NCI-H2081 treated with DMSO at 0.1 percent for 48 hours (cell line): ENCODE measurements around the gene ZNF555.
"Not testable (repeated sequence)": the region's sequence is repeated elsewhere in the genome, so short reads cannot be mapped to it uniquely, and the experiment has no call there.

Source experiments
- DNase-seq: peaks from one replicate; lab custom pipeline; 2025; lab: John Stamatoyannopoulos, UW

ZNF555 gene

DNA sequence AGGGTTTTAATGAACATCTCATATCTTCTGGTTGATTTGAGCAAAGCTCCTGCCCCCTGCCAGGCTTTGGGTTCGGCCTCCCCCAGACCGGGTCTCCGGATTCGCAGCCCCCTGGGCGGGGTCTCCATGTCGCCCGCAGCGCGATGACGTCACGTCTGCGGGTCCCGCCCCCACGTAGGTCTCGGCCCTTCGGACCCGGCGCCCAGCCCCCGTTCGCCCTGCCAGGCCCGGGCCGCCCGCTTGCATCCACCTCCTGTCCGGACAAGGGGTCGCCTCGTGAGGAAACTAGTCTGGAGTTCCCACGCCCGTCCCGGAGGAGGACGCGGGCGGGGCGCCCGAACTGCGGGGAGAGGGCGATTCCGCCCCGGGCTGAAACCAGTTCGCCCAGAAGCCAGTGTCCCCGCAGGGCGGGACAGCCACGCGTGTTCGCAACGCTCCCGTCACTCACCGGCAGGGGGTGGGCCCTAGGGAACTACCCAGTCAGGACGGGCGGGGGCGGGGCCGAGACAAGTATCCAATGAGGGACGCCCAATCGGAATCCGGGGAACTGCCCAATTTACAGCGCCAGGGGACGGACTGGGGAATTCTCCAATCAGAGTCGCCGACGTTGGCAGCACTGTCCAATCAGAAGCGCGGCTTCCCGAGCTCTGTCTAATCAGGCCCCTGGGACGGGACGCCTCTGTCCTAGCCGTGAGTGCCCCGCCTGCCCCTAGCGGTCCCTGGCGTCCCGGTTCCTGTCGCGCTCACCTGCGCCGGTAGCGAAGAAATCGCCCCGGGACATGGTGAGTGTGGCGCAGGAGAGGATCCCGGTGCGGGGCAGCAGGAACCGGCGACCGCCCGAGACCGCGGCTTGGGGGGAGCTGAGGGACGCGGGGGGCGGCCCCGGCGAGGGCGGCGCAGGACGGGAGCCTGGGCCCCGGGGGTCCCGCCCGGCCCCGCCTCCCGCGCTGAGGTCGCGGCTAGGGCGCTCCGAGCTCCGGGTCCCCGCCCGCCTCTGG lies at the start of gene ZNF555:
Gene ZNF555 (plus strand): TSS at position 682 of the 998 bp plus-strand sequence. CDS start 98 bp downstream, at position 780.
- peak; percentile 92 for DNase-seq

DNA sequence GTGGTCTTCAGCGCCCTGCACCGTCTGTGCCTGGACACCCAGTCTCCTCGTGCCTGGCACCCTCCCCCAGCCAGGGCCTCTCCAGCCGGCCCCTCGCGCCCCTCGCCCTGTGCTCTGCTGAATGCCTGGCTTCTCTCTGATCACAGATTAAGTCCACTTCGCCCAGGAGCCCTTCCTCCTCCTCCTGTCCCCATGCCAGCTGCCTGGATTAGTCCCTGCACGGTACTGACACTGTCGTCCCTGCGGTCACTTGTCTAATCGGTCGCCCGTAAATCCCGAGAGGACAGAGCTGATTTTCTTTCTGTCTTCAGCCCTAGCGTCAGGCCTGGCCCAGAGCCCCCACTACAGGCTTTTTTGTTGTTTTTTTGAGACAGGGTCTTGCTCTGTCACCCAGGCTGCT lies 49.4 kb upstream of the ZNF555 start:
- DNase-seq, result no peak

DNA sequence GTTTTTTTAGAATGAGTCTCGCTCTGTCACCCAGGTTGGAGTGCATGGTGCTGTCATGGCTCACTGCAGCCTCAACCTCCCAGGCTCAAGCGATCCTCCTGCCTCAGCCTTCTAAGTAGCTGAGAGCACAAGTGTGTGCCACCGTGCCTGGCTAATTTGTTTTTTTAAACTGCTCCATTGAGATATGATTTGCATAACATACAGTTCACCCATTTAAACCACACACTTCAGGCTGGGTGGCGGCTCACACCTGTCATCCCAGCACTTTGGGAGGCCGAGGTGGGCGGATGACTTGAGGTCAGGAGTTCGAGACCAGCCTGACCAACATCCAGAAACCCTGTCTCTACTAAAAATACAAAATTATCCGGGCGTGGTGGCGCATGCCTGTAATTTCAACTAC lies 48.6 kb upstream of the ZNF555 start:
- DNase-seq, result not testable (repeated sequence)

DNA sequence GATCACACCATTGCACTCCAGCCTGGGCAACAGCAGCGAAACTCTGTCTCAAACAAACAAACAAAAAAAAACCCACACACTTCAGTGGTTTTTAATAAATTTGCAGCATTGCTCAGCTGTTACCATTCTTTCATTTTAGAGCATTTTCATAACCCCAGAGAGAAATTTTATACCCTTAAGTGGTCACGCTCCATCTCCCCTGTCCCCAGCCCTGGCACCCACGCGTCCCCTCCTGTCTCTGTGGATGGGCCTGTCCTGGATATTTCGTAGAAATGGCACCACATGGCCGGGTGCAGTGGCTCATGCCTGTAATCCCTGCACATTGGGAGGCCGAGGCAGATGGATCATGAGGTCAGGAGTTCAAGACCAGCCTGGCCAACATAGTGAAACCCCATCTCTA lies 48.1 kb upstream of the ZNF555 start:
- no peak for DNase-seq

DNA sequence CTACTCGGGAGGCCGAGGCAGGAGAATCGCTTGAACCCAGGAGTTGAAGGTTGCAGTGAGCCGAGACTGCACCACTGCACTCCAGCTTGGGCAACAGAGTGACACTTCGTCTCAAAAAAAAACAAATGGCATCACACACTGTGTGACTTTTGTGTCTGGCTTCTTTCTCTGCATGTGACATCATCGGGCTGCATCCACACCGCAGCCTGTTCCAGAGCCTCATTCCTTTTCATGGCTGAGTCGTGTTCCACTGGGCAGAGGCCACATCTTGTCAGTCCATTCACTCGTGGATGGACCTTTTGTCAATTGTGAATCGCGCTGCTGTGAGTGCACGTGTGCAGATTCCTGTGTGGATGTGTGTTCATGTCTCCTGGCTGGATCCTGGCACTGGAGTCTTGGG lies 47.7 kb upstream of the ZNF555 start:
- no peak for DNase-seq

DNA sequence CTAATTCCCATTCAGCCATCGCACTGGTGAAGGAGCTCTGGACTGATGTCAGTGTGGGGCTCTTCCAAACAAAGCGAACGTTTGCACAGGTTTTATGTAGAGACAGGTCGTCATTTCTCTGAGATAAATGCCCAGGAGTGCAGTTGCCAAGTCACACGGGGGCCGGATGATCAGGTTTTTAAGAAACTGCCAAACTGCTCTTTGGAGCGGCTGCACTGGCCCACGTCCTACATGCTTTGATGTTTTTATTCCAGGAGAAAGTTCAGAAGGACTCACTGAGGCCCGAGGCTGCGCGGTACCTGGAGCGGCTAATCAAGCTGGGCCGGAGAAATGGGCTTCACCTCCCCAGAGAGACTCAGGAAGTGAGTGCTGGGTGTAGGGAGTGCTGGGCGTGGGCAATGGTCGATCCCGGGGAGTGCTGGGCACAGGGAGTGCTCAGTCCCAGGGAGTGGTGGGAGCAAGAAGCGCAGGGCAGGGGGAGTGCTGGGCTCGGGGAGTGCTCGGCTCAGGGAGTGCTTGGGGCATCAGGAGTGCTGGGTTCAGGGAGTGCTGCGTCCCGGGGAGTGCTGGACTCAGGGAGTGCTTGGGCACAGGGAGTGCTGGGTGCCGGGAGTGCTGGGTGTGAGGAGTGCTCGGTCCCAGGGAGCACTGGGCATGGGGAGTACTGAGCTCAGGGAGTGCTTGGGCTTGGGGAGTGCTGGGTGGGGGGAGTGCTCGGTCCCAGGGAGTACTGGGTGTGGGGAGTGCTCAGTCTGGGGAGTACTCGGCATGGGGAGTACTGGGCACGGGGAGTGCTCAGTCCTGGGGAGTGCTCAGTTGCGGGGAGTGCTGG lies 45.2 kb upstream of the ZNF555 start:
- DNase-seq, result no peak

DNA sequence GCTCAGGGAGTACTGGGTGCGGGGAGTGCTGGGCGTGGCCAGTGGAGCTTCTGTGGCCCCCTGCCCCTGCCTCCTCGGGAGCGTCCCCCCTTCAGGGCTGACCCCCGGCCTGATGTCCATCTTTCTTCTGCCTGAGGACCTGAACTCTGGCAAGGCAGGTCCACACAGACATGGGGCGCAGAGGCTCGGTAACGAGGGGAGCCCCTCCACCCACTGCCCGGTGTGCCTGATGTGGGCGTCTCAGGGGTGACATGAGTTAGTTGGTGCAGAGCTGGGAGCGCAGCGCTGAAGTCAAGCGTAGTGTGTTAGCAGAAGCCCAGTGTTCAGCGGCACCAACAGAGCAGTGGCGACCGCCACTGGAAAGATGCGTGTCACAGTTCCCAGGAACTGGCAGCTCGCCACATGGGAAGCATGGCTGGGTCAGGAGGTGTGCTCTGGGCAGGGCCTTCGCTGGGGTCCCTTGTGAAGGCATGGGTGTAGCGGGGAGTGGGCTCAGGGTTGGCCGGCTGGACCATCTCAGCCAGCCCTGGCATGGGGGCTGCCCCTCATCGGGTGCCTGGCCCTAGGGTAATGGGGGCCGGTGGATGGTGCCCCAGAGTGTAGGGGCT lies 44.5 kb upstream of the ZNF555 start:
- DNase-seq, result no peak

DNA sequence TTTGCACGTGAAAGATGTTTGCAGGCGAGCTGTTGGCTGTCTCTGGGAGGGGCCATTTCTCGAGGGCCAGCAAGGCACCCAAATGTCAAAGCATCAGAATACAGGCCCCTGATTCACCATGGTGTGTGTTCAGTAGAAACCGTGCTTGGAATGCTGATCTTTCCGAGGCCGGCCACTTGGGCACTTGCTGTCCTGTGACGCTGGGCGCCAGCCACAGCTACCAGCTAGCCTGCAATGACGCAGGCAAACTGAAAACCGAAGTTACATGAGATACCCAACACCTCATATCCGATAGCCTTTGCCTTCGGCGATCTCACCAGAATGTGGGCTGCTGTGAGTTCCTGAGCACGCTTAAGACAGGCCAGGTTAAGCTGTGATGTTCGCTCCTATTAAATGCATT lies 44.0 kb upstream of the ZNF555 start:
- no peak for DNase-seq

DNA sequence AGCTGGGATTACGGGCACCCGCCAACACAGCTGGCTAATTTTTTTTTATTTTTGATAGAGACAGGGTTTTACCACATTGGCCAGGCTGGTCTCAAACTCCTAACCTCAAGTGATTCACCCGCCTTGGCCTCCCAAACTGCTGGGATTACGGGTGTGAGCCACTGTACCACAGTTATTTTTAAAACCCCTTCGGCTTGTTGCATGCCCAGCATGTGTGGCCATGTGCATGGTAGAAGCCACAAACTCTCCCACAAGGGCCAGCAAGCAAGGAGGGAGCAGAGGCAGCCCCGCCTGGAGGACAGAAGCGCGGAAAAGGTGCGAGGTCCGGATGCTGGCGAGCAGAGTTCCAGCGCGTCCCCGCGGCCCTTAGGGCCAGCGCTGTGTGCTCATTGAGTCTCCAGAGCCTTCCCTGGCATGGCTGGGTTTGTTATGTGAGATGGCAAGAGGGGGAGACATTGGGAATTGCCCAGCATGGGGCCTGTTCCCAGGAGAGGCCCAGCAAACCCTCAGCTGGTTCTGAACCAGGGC lies 43.1 kb upstream of the ZNF555 start:
- no peak for DNase-seq

DNA sequence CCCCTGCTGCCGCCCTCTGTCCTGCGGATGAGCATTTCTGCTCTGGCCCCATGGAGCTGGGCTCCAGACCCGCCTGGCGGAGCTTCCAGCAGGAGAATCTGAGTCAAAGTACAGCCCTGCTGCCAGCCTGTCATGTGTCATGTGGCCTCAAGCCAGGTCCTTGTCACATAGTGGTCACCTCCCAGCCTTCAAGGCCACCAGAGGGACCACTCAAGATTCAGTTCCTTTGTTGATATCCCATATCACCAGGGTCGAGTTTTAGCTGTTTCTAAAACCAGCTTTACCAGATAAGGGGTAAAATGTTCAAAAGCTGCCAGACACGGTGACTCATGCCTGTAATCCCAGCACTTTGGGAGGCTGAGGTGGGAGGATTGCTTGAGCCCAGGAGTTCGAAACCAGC lies 42.5 kb upstream of the ZNF555 start:
- no peak for DNase-seq

DNA sequence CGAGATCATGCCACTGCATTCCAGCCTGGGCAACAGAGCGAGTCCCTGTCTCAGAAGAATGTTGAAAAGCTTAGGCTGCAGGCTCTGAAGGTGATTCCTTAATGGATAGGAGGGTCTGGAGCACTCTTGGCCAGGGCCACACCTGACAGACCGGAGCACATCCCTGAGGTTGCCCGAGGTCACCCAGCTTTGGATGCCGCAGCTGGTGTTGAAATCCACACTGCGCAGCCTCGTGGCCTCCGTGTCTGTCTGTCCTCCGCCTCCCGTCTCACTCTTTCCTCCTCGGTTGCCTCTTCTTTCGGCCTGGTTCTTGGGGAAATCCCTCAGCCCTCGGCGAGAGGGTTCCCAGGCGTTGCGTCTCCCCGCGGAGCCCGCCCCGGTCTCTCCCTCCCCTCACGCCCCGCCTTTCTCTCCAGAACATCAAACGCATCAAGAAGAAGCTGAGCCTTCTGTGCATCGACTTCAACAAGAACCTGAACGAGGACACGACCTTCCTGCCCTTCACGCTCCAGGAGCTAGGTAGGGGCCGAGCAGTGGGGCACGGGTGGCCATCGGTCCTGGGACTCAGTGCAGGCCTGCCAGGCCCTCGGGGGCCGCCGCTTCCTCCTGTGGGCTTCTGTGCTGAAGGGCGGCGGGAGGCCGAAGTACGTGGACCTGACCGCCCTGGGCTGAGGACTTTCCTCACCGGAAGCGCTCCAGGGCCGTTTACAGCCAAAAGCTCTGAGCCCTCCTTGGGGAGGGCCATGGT lies 41.8 kb upstream of the ZNF555 start:
- DNase-seq, result no peak

DNA sequence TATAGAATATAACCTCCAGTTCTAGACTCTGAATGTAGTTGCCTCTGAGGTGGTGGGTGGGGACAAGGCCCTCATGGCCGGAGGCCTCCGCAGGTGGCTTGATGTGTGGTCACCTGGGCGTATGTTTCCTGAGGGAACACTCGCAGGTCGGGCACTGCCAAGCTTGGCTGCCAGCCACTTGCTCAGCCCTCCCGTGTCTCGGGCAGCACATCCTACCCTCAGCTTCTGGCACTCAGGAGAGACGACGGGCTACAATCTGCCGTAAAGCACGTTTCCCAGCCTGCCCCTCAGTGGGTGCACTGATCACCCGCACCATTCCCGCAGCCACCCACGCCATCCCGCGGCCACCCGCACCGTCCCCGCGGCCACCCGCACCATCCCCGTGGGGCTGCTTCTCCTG lies 40.8 kb upstream of the ZNF555 start:
- no peak for DNase-seq

DNA sequence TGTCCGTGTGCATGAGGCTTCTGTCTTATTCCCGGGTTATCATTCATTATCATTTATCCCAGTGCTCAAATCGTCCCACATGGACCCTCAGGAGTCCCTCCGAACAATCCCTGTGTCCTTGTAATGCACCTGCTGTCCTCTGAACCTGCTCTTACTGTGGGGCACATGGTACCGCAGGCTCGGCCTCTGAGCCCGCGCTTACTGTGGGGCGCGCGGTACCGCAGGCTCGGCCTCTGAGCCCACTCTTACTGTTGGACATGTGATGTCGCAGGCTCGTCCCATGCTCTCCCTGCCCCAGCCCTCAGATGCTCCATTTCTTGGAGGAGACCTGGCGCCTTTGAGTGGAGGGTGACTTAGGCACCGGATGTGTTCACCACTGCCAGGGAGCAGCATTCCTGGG lies 38.4 kb upstream of the ZNF555 start:
- DNase-seq, result no peak

DNA sequence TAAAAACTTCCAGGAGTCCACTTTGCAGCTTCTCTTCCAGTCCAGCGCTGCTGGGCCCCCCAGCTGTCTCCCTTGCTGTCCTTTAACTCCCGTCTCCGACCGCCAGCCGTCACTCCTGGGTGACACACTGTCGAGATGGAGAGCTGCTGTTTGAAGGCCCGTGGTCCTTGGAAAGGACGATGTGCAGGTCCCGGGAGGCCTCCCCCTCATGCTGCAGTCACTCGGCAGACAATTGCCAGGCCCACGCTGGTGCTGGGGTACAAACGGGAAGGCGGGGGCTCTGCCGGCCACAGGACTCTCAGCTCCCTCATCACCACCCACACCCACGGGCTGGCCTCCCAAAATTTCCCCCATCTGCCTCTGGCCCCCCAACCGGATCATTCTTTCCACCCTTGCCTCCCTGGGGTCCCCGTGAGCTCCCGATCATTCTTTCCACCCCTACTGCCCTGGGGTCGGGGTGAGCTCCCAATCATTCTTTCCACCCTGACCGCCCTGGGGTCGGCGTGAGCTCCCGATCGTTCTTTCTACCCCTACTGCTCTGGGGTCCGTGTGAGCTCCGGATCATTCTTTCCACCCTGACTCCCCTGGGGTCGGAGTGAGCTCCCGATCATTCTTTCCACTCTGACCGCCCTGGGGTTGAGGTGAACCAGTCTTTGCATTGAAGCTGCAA lies 37.7 kb upstream of the ZNF555 start:
- DNase-seq, result no peak

DNA sequence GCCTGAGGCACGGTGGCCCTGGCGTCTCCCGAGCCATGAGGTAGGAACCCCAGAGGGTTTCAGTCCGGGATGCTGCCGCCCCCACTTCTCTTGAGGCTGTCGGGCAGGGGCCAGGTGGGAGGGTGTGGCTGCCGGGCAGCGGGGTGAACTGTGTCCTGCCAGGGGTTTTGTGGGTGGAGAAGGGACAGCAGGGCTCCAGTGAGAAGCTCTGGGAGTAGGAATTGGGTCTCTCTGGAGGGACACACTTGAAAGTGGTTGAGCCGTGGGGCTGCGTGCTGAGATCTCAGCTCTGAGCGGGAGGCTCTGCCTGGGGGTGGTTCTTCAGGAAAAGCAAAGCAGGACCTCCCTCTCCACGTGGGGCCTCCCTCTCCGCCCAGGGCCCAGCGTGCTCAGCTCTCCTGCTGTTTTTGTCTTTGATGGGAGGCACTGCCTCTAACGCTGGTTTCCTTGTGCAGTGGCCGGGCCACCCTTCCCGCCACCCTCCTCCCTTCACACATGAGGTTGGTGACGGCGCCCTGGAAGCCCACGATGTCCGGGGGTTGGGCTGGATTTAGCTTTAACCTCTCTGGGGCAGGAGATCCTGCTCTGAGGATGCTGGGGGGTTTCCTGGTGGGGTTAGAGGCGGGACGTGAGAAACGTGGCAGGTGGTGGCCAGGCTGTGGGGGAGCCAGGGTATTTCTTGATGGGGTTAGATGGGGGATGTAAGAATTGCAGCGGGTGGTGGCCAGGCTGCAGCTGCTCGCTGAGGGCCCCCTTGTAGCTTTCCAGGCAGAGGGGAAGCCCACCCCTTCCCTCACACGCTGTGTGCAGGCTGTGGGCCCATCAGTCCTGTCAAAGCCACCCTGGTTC lies 36.9 kb upstream of the ZNF555 start:
- DNase-seq, result no peak

DNA sequence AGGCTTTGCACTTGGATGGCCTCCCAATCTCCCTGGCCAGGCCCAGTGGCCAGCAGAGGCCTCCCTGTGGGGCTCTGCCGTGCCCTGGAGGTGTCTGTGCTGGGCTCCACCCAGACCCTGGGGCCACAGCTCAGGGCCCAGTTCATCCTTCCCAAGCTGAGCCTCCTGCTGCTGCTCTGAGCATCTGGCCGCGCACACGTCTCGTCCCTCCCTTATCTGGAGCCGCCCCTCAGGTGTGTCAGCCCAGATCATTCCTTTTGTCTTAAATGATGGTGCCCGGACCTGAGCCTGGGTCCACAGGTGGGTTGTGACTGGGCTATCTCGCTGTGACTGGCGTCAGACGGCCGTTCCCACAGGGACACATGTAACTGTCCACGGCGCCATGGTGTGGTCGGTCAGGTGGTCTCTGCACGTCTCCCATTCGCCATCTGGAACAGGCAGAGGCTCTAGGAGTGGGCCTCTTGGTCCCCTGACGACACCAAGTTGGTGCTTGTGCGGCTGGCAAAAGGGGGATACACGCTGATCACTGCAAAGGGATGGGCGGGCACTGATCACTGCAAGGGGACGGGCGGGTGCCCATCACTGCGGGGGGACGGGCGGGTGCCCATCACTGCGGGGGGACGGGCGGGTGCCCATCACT lies 35.9 kb upstream of the ZNF555 start:
- no peak for DNase-seq

DNA sequence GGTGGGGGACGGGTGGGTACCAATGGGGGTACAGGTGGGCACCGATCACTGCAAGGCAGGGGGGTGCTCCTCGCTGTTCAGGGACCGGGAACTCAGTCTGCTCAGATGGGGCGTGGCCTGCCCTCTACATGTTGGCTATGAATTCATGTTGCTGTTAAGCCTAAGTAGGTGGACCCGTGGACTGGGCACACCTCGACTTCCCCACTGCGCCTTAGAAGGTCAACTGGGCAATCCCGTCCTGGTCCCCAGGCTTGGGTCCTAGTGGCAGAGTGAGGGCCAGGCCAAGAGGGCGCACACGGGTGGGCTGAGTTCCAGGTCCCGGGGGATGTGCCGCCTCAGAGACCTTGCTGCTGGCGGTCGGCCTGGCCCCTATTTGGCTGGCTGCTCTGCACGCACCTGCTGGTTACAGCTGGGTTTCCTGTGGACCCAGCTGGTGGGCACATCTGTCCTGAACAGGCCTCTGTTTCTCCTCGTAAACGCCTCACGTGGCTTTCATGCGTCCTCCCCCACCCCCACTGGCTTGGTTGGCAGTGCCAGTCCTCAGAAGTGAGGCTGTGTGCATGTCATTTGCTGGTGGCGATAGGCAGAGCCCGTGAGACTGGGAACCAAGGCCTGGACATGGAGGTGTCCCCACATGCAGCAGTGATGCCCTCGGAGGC lies 35.2 kb upstream of the ZNF555 start:
- no peak for DNase-seq

DNA sequence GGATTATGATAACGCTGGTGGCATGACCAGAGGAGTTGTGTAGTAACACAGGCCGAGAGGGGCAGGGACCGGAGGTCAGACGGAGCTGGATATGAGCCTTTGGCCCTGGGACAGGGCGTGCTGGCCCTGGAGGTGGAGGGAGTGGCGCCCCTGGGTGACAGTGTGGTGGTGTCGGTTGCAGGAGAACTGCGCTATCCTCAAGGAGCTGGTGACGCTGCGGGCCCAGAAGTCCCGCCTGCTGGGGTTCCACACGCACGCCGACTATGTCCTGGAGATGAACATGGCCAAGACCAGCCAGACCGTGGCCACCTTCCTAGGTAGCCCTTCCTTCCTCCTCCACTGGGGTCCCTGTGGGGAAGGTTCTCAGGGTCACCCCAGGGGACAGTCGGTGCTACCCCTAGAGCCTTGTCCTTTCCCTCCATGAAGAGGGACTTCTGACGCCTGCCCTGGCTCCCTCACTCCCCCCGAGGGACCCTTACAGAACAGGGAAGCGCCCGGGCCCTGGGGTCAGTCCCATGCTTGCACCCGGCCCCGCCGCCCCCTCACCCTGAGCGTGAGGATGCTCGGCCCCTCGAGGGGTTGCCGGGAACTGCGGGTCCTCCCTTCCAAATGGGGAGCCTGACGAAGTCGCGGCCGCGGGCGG lies 34.4 kb upstream of the ZNF555 start:
- no peak for DNase-seq
